PC-3 (cell line): Measurements from ENCODE around the gene FAM53B.

Source experiments
- EZH2 ChIP-seq: fragments of 300-600 bp; sonication (generic); IDR thresholded peaks from one replicate; pipeline ENCODE4 v1.6.1; 2017; ENCODE audit warnings: antibody characterized with exemption, mild to moderate bottlenecking, low read length; ENCODE audit not compliant: unreplicated experiment
- TF ChIP-seq, protein P1 (sequence below): fragments of 300-600 bp; sonication (generic); conservative IDR thresholded peaks from 2 replicates; pipeline ENCODE4 v1.5.1; 2017; ENCODE audit warnings: antibody characterized with exemption, low read depth, mild to moderate bottlenecking, low read length

DNA sequence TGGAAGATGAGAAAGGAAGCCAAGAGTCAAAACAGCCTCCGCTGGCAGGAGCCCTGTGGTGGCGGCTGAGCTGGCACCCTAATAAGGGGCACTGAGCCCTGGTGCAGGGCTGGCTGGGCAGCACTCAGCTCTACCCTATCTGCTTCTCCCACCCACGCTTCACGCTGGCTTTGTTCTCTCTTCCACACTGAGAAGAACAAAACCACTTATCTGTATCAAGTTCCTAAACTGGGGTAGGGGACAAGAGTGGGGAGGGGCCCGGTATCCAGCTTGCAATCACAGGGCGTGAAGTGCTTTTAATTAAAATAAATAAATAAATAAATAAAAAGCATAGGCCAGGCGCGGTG, 52.1 kb downstream of the FAM53B start:
- TF ChIP-seq, protein P1, sequence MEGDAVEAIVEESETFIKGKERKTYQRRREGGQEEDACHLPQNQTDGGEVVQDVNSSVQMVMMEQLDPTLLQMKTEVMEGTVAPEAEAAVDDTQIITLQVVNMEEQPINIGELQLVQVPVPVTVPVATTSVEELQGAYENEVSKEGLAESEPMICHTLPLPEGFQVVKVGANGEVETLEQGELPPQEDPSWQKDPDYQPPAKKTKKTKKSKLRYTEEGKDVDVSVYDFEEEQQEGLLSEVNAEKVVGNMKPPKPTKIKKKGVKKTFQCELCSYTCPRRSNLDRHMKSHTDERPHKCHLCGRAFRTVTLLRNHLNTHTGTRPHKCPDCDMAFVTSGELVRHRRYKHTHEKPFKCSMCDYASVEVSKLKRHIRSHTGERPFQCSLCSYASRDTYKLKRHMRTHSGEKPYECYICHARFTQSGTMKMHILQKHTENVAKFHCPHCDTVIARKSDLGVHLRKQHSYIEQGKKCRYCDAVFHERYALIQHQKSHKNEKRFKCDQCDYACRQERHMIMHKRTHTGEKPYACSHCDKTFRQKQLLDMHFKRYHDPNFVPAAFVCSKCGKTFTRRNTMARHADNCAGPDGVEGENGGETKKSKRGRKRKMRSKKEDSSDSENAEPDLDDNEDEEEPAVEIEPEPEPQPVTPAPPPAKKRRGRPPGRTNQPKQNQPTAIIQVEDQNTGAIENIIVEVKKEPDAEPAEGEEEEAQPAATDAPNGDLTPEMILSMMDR, result no peak
- no peak for TF ChIP-seq EZH2
